Stimulated activated naive CD8-positive, alpha-beta T cell treated with anti-CD3 and anti-CD28 coated beads, Interleukin-15, amount 100 ng/mL, for 72 hours (primary cell): ENCODE data around the gene KRT20.

Experiments used
- ATAC-seq: fragments of 150-1000 bp; cut with Tn5 transposase; 2 replicates; pipeline ENCODE4 v1.10.0; 2021; ENCODE audit warnings: mild to moderate bottlenecking, moderate library complexity
- DNase-seq, 2 donors: peaks; one replicate each; pipeline ENCODE4 v3.0.0; 2021 to 2022
- H3K27ac Mint-ChIP-seq, 2 donors: one replicate each; pipeline ENCODE4 v1.8.0; 2022; ENCODE audit warnings: mild to moderate bottlenecking in 2 of 2, mixed read lengths in 2 of 2, moderate library complexity in 2 of 2
- H3K27me3 Mint-ChIP-seq: one replicate; pipeline ENCODE4 v1.8.0; 2022; ENCODE audit warnings: mixed read lengths
- H3K4me1 Mint-ChIP-seq: one replicate; pipeline ENCODE4 v1.8.0; 2022; ENCODE audit warnings: mild to moderate bottlenecking, mixed read lengths
- H3K4me3 Mint-ChIP-seq, 2 donors: one replicate each; pipeline ENCODE4 v1.8.0; 2022; ENCODE audit warnings: mild to moderate bottlenecking in 2 of 2, mixed read lengths in 2 of 2, moderate library complexity in 1 of 2
- H3K9me3 Mint-ChIP-seq, 2 donors: one replicate each; pipeline ENCODE4 v1.8.0; 2022; ENCODE audit warnings: mixed read lengths in 2 of 2

The KRT20 gene

DNA sequence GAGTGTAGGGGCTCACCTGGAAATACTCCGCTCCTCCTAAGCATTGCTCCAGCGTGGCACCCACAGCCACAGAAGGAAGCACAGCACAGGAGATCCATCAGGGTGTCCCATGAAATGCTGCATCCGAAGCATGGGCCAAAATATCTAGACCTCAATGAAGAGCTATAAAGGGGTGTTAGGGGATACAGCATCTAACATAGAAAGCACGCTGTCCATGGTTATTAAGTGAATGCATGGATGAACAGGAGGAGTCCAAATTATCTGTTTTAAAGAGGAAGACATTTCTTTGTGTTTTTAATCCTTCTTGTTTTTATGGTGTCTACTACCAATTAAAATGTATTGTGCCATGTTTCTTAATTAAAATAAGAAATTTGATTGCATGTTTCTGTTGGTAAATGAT, 21.6 kb upstream of the KRT20 start:
- ATAC-seq (no peak), DNase-seq (no peak)
- Mint-ChIP-seq H3K4me3 (no peak overlapping the region), H3K27me3 (peaks cover 44% of the 10 kb centered on the region), H3K4me1 (peaks cover 25% of the 10 kb centered on the region), H3K27ac (no peak overlapping the region), H3K9me3 (no peaks in the 10 kb centered on the region)

DNA sequence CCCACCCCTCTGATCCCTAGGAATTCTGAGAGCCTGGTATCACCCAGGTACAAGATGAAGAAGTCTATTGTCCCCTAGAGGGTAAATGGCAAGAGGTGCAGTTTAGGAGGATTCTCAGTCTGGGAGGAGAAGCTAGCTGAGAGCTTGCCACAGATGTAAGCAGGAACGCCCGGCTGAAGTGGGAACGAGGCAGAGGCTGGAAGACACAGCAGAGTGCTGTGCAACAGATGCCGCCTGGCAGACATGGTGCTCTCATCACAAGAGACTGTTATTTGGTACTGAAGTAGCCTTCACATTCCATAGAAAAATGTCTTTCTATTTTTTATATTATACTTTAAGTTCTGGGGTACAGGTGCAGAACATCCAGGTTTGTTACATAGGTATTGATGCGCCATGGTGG, 20.3 kb upstream of the KRT20 start:
- peaks cover 52% of the 10 kb centered on the region for H3K27me3 Mint-ChIP-seq
- H3K9me3 Mint-ChIP-seq = no peaks in the 10 kb centered on the region
- peaks cover 27% of the 10 kb centered on the region for H3K4me1 Mint-ChIP-seq
- ATAC-seq = no peak
- H3K4me3 Mint-ChIP-seq = no peak overlapping the region
- H3K27ac Mint-ChIP-seq = no peak overlapping the region
- DNase-seq = no peak

DNA sequence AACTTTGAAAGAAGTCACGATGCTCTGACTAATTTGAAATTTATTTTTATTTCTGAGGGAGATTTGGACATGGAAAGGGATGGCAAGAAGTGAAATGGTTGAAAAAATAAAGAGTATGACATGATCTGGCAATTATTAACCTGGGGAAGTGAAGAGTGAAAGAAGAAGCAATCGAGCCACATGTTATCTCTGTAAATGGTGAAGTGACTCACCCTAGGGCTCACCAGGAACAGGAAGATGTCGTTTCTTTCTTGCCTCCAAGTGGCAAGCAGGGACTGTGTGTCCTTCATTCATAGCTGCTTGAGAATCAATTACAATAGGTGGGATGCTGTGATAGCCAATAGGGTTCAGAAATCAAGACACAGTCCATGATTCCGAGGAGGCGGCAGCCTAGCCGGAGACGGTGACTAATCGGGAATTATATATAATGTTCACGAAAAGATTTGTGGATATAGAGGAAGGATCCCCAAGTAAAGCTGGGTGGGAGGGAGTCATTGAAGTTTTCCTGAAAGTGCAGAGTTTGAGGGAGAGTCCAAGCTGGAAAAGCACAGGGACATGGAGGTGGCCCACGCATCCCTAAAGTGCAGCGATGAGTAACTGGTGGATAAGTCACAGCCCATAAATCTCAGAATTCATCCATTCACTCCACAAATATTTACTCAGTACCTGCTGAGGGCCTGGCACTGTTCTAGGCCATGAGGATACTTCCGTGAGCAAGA, 18.2 kb upstream of the KRT20 start:
- Mint-ChIP-seq H3K27me3 (peaks cover 48% of the 10 kb centered on the region), H3K4me3 (no peak overlapping the region), H3K27ac (peak overlapping the region in 1 of 2 donors; percentile 53), H3K4me1 (peaks cover 22% of the 10 kb centered on the region), H3K9me3 (no peaks in the 10 kb centered on the region)
- ATAC-seq (no peak), DNase-seq (no peak)

DNA sequence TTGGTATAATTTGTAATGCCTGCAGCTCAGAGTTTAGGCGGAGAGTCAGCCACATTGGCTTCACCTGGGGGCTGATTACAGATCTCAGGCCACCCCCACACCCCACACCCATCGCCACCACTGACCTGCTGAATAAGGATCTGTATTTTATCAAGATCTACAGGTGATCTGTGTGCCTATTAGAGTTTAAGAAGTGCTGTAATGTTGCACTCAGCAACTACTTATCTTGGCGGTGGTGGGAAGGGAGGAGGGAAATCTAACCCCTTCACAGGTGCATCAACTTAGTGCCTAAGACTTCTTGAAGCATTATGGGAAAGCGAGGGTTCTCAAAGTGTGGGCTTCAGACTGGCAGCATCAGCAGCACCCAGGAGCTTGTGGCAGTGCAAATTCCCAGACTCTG, 17.5 kb upstream of the KRT20 start:
- Mint-ChIP-seq H3K27me3 (peaks cover 41% of the 10 kb centered on the region), H3K4me1 (peaks cover 22% of the 10 kb centered on the region), H3K27ac (no peak overlapping the region), H3K9me3 (no peaks in the 10 kb centered on the region), H3K4me3 (no peak overlapping the region)
- DNase-seq (no peak), ATAC-seq (no peak)

DNA sequence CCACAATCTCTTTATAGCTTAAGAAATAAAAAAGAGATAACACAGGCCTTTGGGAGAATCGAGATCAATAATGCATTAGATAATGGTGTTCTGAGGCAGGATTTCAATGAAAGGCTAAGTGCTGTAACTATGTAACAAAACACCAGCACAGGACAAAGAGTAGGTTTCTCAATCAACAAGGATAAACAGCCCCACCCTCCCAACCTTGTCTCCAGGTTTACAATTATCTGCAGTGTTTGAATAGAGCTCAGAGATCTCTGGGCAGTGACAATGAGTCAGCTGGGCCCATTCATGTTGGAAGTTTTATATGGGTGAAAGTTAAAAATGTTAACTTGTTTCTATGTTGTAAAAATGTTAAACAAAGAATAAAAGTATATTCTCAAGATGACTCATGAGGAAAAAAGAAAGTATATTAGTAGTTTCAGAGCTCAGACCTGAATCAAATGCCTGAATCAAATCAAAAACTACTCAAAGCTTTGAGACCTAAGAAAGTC, 17.0 kb upstream of the KRT20 start:
- H3K27me3 Mint-ChIP-seq = peaks cover 36% of the 10 kb centered on the region
- peak overlapping the region in 1 of 2 donors; percentile 61 for H3K27ac Mint-ChIP-seq
- no peaks in the 10 kb centered on the region for H3K9me3 Mint-ChIP-seq
- H3K4me1 Mint-ChIP-seq = peaks cover 22% of the 10 kb centered on the region
- no peak for DNase-seq
- ATAC-seq = peak; percentile 56
- no peak overlapping the region for H3K4me3 Mint-ChIP-seq

DNA sequence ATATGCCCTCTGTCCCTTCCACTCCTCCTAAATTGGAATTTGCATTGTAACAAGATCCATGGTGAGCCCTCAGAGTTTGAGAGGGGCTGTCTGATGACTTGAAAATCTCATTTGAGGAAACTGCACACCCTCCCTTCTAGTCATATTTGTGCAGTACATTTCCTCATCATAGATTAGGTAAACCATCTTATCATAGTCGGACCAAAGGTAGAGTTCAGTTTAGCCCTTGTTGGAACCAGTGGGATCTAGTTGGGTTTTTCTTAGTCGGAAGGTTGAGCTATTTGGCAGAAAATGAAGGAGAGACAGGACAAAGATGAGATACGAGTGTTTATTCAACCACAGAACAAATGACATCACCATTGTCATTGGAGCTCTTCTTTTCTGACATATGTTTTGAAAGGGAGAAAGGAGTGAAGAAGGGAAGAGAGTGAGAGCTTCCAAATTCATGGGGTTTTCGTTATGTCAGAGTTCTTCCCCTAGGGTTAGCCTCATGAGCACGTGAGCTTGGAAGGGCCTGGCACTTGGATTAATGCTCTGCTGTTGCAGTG, 15.8 kb upstream of the KRT20 start:
- H3K27me3 Mint-ChIP-seq = peaks cover 29% of the 10 kb centered on the region
- no peaks in the 10 kb centered on the region for H3K9me3 Mint-ChIP-seq
- no peak overlapping the region for H3K4me3 Mint-ChIP-seq
- no peak for ATAC-seq
- H3K4me1 Mint-ChIP-seq = peaks cover 22% of the 10 kb centered on the region
- H3K27ac Mint-ChIP-seq = no peak overlapping the region
- DNase-seq = no peak

DNA sequence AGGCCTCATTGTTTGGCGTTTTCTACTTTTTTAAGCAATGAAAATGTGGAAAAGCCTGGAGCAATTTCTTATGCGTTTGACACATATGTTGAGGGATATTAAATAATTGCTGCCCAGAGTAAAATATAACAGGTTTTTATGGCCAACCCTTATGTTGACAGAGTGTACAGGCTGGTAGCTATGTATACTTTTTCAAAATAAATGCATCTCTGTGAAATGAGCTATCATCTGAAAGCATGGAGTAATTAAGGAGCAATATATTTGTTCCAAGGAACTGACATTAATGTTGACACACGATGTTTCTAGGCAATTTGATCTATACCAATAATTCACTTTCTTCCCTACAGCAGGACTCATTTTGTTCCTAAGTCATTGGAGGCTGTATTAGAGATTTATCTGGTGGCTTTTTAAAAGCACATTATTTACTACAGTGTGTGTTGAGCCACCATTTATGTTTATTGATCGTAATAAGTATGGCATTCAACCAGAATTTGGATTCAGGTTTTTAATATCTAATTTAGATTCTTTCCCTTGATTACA, 11.9 kb upstream of the KRT20 start:
- H3K9me3 Mint-ChIP-seq = no peaks in the 10 kb centered on the region
- no peak overlapping the region for H3K4me3 Mint-ChIP-seq
- peaks cover 6% of the 10 kb centered on the region for H3K4me1 Mint-ChIP-seq
- ATAC-seq (no peak), DNase-seq (no peak)
- peaks cover 53% of the 10 kb centered on the region for H3K27me3 Mint-ChIP-seq
- no peak overlapping the region for H3K27ac Mint-ChIP-seq

DNA sequence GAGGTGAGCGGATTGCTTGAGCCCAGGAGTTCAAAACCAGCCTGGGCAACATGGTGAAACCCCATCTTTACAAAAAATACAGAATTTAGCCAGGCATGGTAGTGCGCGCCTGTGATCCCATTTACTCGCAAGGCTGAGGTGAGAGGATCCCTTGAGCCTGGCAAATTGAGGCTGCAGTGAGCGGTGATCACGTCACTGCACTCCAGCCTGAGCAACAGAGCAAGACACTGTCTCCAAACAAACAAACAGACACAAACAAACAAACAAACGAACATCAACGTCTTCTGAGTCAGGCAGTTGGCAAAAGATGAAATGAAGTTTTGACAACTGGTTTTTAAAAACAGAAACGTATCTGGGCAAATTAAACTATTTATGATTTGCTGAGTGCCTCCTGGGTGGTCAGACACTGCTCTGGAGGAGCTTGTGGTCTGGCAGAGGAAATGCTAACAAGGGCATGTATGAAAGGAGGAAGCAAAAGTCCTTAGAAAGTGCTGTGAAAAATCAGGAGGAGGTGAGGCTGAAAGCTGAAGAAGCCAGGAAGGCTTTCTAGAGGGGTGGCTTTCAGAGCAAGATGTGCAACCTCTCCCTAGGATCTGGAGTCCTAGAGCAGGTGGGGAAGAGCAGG, 10.2 kb upstream of the KRT20 start:
- Mint-ChIP-seq H3K27me3 (peaks cover 51% of the 10 kb centered on the region), H3K4me3 (no peak overlapping the region), H3K9me3 (no peaks in the 10 kb centered on the region), H3K27ac (no peak overlapping the region), H3K4me1 (no peaks in the 10 kb centered on the region)
- no peak for DNase-seq
- ATAC-seq = no peak

DNA sequence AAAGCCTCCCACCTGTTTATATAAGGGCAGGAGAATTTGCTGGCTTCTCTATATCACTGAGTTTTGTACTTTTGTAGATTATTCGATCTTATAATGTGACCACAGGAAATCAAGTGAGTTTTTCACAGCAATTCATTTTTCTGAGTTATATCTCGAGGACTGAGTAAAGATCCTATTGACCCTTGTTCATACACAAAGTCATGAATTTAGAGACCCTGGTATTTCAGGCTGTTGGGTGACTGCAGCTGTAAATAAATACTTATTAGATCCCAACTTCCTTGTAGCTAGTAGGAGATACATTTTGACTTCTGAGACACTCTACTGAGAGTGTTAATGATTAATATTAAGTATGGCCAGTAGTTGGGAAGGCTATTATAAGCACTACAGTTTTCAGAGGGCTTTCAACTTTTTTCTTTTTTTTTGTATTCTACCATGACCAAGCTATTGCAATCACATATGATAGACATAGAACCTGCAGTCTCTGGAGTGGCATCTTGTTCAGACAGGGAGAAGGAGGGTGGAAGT, 3.2 kb upstream of the KRT20 start:
- ATAC-seq (no peak), DNase-seq (no peak)
- H3K27me3 Mint-ChIP-seq = peaks cover 44% of the 10 kb centered on the region
- no peaks in the 10 kb centered on the region for H3K9me3 Mint-ChIP-seq
- no peaks in the 10 kb centered on the region for H3K4me1 Mint-ChIP-seq
- no peak overlapping the region for H3K4me3 Mint-ChIP-seq
- no peak overlapping the region for H3K27ac Mint-ChIP-seq

DNA sequence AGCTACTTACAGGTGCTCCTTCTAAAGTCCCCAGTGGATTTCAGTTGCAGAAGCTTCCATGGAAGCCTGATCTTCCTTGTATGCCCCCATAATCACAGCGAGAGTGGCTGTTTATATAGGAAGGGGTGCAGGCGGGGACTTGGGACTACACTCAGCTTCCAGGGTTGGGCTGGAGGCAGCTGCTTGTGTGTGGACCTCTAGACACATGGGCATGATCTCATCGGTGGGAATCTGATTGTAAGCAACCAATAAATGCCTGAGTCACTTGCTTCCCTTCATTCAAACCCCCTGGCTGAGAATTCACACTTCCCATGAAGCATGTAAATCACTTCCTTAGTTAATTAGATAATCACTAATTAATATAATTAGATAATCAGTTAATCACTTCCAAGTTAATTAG, 1.0 kb upstream of the KRT20 start:
- DNase-seq (no peak), ATAC-seq (no peak)
- H3K27me3 Mint-ChIP-seq = peaks cover 36% of the 10 kb centered on the region
- no peaks in the 10 kb centered on the region for H3K9me3 Mint-ChIP-seq
- H3K27ac Mint-ChIP-seq = no peak overlapping the region
- H3K4me3 Mint-ChIP-seq = no peak overlapping the region
- H3K4me1 Mint-ChIP-seq = no peaks in the 10 kb centered on the region

DNA sequence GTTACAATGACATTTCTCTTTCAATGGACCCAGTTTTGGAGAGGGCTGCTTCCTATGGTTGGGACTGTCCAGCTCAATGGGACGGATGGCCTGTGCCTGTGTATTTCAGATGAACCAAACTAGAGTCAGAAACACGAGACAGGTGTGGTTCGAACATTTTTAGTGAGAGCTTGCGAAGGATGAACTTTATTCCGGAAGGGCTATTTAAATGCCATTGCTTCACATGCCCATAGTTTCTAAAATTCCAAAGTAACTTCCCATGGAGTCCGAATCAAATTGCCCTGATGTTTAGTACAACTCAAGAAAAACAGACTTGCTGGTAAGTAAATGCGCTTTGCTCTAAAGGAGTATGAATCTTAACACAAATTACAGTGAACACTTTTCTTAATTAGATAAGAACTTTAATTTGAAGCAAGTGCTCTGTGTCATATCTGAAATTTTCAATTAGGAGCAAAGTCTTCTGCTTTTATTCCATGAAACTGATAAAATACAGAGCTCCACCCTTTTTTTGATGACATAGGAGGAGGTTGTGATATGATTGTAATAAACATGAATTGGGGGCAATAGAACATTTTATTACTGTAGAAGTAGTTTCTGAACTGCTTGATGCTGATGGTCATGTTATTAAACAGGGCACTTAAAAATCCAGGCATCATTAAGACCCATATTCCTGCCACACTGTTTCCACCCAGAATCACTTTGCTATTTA, 1.3 kb downstream of the KRT20 start:
- no peak overlapping the region for H3K4me3 Mint-ChIP-seq
- no peak for ATAC-seq
- no peak overlapping the region for H3K27ac Mint-ChIP-seq
- no peaks in the 10 kb centered on the region for H3K4me1 Mint-ChIP-seq
- DNase-seq = no peak
- H3K9me3 Mint-ChIP-seq = no peaks in the 10 kb centered on the region
- H3K27me3 Mint-ChIP-seq = peaks cover 17% of the 10 kb centered on the region

DNA sequence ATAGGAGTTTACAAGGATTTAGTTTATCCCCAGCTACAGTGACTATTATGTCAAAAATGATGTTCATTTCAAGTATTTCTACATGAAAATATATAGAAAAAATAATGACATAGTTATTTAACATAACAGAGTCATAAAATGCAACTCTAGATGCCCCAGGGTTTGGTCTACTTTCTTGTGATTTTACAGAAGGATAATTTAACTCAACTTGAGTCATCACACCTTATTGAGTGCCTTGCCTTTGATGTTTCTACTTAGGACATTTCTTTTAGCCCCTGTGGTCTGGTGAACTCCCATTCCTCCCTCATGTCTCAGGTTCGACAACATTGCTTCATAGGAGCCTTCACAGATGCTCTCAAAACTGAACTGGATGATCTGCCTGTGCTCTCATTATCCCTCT, 2.0 kb downstream of the KRT20 start:
- no peak for DNase-seq
- Mint-ChIP-seq H3K27ac (no peak overlapping the region), H3K4me3 (no peak overlapping the region), H3K4me1 (no peaks in the 10 kb centered on the region), H3K9me3 (no peaks in the 10 kb centered on the region), H3K27me3 (peaks cover 10% of the 10 kb centered on the region)
- ATAC-seq = no peak

DNA sequence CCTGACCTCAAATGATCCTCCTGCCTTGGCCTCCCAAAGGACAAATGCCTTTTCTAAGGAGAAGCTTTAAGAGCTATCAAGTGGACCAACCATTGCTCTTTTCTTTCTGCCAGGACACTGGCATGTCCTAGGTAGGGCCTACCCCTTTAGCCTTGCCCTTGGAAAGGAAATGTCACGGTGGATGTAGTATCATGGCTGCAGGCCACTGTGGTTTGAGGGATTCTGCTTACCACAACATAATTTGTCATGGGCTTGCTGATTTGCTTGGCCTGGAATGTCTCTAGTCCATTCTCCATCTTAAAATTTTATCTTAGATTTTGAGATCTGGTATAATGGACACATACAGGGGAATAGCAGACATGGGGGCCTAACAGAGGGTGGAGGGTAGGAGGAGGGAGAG, 6.0 kb downstream of the KRT20 start:
- H3K4me1 Mint-ChIP-seq = no peaks in the 10 kb centered on the region
- H3K27me3 Mint-ChIP-seq = peaks cover 10% of the 10 kb centered on the region
- DNase-seq (no peak), ATAC-seq (no peak)
- H3K9me3 Mint-ChIP-seq = no peaks in the 10 kb centered on the region
- H3K27ac Mint-ChIP-seq = no peak overlapping the region
- H3K4me3 Mint-ChIP-seq = no peak overlapping the region

DNA sequence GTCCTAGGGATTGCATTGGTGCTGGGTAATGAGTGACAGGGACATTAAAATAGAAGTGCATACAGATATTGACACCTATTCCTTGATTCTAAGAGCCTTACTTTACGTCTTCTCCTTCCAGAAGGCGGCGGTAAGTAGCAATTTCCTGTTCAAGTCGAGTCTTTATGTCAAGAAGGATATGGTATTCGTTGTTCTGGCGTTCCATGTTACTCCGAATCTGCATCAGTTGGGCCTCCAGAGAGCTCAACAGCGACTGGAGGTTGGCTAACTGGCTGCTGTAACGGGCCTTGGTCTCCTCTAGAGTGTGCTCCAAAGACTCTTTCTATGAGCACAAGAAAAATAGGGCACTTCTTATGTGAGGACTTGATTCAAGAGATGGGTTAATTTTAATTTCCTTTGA, 7.0 kb downstream of the KRT20 start:
- ATAC-seq (no peak), DNase-seq (no peak)
- peaks cover under 1% of the 10 kb centered on the region for H3K27me3 Mint-ChIP-seq
- no peak overlapping the region for H3K27ac Mint-ChIP-seq
- H3K4me3 Mint-ChIP-seq = no peak overlapping the region
- no peaks in the 10 kb centered on the region for H3K9me3 Mint-ChIP-seq
- no peaks in the 10 kb centered on the region for H3K4me1 Mint-ChIP-seq

DNA sequence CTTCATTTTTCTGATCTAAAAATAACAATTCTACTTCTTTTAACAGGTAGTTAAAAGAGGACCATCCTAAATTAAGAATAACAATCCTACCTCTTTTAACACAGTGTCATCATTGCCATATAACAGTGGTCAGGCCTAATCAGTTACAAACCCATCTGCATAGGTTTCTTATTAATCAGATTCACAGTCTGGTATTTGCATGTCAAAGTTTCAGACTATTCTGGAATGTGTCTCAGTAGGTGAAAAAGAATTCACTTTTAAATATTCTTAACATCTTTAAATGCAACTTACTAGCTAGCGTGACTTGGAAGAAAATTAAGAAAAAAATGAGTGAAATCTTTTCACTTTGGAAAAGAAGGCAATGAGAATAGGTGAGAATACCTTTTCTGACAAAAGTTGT, 11.2 kb downstream of the KRT20 start:
- Mint-ChIP-seq H3K27ac (no peak overlapping the region), H3K27me3 (peaks cover 19% of the 10 kb centered on the region), H3K9me3 (no peaks in the 10 kb centered on the region), H3K4me1 (no peaks in the 10 kb centered on the region), H3K4me3 (no peak overlapping the region)
- DNase-seq (no peak), ATAC-seq (no peak)
